Stimulated activated CD4-positive, alpha-beta T cell treated with anti-CD3 and anti-CD28 coated beads, TNF-alpha, amount 100 ng/mL, for 4 hours (primary cell): ENCODE results near the gene EDAR.

Experiments
- DNase-seq, 3 experiments: peaks; one replicate each; pipeline ENCODE4 v3.0.0-alpha.2; 2020; ENCODE audit warnings: low read depth in 3 of 3

EDAR gene

GRCh38 chr2:109001201-109001600, 12.2 kb upstream of the EDAR start:
- DNase-seq = no peak

GRCh38 chr2:109000738-109001137, 11.7 kb upstream of the EDAR start:
- no peak for DNase-seq

DNA sequence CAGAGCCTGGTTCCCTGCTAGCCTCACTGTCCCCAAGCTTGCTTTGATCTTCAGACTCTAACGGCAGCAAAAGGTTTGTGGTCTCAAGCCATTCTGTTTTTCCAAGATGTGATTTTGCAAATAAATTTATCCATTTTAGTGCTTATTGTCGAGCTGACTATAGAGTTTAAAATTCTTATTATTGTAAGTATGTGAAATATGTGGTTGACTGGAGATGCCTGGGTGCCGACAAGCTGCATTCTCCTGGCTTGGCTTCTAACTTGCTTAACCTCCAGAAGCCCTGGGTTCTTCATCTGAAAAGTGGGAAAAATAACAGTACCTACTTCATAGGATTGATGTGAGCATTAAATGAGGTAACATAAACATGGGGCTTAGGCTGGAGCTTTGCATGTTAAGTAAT, 9.9 kb upstream of the EDAR start:
- no peak for DNase-seq

DNA sequence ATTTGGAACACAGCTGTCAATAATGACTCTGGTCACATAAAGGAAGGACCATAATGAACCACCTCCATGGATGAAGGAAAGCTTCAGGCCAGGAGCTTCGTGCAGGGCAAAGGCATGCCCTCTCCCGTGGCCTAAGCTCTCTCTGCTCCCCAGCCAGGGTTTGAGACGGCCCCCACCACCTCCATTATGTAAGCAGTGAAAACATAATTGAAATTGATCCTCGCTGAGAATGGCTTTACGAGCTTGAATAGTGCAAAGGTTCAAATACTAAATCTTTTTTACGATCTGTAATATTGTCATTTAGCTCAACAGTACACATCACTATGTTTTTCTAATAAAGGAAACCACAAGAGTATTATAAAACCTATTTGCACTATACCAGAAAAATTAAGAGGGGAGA, 5.2 kb upstream of the EDAR start:
- no peak for DNase-seq

GRCh38 chr2:108993095-108993937, 4.3 kb upstream of the EDAR start:
- no peak for DNase-seq

DNA sequence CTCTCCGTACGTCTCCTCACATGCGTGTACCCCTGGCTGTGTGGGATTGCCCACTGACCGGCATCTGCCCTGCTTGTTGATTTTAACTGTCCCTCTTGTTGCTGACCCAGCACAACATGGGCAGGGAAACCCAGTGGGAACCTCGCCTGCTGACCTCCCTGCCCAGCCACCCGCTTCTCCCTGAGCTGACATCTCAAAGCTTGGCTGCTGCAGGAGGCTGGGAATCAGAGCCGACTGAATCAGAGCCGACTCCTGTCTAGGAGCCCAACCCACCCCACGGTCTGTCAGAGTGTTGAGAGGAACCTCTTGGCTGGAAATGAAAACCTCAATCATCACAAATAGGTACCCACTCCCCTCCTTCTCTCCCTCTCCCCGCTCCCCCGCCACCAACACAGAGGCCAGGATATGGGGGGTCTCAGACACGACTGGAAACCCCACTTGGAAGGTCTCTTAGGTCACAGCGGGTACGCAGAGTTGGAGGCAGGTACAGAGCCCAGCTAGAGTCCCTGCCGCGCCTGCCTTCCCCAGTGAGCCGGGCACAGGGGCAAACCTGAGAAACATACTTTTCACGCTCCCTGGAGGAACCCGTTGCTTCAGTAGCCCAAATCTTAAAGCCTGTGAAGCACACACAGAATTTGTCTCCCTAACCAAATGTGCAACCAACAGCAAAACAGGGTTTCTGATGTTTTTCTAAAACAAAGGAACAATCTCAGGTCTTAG, 784 bp downstream of the EDAR start:
- no peak for DNase-seq

DNA sequence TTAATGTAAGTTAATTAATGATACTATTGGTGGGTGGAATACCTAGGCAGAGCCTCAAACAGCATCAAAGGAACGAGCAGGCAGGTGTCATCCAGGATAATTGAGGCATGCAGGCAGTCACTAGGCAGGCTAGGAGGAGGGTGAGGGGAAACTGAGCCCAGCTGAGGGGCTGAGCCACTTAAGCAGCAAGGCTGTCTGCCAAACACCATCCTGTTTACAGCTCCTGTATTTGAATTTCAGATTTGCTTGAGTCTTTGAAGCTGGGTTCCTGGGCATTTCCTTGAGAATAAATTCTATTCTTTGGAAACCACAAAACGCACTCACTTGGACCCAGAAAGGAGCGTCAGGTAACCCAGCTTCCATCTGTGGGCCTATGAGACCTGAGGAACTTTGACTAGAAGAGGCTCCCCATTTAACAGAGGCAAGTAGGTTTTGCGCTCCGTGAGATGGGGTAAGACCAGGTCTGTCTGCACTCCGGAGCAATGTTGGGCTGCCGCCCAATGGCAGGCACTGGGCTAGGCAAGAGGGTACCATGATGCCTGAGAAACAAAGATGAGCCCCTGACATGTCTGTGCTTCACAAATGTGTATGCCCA, 2.0 kb downstream of the EDAR start:
- no peak for DNase-seq

- no peak for DNase-seq
These were observed 5.4 kb downstream of the EDAR start for GRCh38 chr2:108983610-108984009.

DNA sequence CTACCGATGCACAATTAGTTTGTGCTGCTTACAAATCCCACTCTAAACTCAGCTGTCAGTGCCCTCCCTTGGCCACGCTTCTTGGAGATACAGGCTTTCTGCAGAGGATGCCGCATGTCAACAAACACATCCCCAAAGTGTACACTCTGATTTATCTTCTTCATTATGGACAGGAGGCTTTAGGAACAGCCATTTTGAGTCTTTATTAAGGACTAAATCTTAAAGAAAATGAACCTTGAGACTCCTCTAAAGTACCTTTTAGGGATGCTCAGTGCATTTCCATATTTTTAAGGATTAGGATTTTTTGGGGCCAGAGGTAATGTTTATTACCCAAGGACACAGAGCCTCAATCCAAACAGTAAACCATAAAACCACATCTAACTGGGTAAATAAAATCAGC, 6.0 kb downstream of the EDAR start:
- no peak for DNase-seq

DNA sequence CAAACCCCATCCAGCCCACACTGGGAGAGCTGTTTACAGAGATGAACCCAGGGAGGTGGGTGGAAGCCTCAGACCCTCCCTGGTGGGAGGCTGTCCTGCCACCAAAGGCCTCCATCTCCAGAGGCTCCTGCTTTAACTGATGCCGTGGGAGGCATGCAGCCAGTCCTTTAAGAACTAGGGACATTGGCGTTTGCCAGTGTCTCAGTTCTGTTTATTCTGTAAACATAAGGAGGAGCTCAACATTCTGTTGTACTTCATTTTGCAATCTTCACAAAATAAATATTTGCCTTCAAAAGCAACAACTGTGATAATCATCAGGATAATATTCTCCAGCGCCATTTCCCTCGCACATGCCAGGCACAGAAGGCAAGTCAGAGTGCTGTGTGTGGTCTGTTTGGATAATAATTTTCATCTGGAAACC, 6.8 kb downstream of the EDAR start:
- no peak for DNase-seq

- DNase-seq = no peak
These were observed 7.2 kb downstream of the EDAR start for GRCh38 chr2:108981846-108982245.

DNA sequence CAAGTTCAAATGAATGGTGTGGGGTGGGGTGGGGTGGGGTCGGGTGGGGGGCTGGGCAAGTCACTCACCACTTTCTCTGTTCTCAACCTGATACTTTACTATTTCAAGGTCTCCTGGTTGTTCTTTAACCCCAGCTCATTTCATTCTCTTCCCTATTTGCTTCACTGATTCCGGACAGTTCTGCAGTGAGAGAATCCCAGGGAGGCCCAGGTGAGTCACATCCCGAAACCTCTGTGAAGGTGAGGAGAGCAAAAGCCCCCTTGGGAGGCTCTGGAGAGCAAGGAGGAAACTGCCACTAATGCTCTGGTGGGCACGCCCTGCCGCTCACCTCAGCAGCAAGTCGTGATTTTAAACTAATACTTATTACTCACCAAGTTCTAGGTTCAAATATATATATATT, 8.9 kb downstream of the EDAR start:
- DNase-seq = no peak

GRCh38 chr2:108979461-108979860, 9.6 kb downstream of the EDAR start:
- DNase-seq = no peak

DNA sequence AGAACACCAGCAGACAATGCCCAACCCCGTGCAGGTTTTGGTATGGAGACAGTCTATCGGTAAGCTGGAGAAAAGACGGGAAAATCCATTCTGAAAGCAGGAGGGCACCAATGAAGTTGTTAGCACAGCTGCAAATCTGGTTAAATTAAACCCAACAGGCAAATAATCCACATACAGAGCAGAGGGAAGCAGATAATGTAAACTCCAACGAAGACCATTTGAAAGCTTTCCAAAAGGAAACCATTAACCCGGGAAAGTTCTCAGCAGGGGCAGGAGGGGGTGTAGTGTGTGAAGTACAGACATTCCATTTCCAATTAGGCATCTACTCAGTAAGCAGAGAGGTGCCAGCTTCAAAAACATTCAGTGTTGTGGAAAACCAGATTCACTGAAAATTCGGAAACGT, 10.3 kb downstream of the EDAR start:
- DNase-seq = no peak

DNA sequence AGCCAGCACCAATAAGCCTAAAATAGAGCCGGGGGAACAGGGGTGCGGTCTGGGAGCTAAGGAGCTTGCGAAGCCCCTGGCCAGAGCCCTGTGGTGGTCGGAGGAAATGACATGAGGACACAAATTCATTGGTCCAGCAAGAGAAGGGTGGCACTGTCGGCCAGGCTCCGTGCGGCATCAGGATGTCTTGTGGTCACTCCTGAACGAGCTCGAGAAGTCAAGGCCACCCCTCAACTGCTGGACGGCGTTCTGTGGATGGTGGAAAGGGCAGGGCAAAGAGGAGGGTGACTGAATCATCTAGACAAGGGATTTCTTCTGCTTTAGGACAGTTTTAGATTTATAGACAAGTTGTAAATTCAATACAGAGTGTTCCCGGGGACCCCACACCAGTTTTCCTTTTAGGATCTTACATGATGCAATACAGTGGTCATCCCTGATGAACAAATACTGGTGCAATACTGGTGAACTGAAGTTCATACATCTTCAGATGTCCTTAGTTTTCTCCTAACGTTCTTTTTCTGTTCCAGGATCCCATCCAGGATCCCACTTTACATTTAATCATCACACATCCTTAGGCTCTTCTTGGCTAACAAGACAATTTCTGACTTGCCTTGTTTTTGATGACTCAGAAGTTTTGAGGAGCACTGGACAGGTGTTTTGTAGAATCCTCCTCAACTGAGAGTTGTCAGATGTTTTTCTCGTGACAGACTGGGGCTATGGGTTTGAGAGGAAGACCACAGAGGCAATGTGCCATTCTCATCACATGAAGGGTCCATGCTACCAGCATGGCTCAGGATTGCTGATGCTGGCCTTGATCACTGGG, 13.2 kb downstream of the EDAR start:
- no peak for DNase-seq

DNA sequence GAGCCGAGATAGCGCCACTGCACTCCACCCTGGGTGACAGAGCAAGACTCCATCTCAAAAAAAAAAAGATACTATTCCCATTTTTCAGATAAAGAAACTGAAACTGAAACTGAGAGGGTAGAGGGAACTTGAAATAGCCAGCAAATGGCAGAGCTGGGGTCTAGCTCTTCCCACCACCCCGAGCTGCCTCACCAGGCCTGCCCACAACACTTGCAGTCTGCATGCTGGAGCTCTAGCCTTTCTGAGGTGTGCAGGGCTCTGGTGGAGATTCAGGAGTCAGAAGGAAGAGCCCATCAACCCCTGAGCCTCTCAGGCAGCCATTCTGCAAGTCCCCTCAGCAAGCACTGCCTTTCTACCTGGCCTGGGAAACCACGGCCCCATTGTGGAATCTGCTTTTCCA, 14.3 kb downstream of the EDAR start:
- no peak for DNase-seq

DNA sequence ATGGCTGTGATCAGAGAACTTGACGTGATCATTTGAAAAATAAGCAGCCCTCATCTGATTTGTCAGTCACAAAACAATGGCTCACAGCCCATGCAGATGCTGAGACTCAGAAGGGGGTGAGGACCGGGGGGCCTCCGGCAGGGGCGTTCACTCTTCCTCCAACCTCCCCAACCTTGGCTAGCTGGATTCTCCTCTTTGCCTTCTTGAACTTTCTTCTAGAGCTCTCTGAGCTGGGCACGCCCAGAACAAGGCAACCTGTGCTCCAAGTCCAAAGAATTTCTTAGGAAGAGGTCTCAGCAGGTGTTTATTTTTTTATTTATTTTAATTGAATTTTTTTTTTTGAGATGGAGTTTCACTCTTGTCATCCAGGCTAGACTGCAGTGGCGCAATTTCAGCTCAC, 16.4 kb downstream of the EDAR start:
- no peak for DNase-seq

DNA sequence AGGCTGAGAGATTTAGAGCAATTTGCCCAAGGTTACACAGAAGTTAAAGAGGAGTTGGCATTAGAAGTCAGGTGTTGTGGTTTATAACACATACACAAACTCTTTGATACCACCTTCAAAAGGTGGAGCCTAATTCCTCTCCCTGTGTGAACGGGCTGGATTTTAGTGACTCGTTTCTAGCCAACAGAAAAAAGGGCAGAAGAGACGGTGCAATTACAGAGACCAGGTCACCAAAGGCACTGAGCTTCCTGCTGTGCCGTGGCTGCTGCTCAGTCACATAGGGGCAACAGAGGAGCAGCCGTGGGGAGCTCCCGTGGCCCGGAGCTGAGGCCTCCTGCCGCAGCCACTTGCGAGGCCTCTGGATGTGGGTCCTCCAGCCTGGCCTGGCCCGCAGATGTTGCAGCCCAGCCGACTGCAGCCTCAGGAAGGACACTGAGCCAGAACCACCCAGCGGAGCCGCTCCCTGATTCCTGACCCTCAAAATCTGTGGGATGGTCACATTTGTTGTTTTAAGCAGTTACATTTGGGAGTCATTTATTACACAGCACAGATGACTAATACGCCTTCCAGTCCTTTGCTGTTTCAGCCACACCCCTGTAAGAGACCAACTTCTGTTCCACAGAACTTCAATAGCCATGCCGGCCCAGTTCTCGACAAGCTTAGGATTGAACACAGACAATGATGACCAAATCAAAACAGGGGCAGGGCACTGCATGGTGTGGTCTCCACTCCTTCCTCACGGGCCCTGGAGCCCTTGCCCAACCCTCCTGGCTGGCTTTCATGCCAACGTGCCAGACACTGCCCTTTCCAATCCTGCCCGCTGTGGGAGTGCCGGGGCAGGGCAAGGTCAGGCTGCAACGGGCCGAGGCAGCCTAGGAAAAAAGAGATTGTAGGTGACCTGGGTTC, 17.1 kb downstream of the EDAR start:
- DNase-seq = no peak

DNA sequence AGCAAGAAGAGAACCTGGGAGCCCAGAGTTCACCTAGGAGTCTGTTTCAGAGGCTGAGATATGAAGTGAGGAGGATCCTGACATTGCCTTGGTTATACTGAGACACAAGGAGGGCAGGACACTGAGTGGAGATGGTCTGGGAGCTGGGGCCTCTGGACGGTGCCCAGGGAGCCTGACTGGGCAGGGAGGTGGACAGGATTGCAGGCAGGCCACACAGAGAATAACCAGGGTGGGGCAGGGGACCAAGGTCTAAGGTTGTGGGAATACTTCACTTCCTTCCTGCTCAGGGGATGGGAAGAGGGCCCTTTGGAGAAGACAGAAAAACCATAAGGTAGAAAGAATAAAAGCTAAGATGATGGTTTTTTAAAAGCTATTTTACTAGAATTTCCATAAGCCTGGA, 18.7 kb downstream of the EDAR start:
- DNase-seq = no peak

DNA sequence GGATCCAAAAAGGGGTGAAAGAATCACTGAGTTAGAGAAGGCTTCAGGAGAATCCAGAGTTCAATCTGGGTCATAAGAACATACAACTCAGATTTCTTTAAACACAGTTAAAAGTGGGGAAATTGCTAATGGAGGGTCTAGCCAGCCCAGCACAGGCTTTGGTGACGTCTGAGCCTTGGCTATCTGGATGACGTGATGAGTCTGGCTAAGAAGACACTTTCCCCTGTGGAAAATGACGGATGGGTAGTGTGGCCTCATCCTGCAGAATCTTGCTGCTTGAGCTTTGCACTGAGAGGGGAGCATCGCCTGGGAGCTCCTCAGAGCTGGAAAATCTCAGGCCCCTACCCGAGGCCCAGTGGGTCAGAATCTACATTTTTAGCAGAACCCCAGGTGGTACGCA, 19.2 kb downstream of the EDAR start:
- no peak for DNase-seq

GRCh38 chr2:108968619-108969018, 20.4 kb downstream of the EDAR start:
- no peak for DNase-seq
